CD4-positive, alpha-beta T cell treated with Interferon gamma for 1 hour (primary cell): Measurements from ENCODE around the gene LRGUK.

ENCODE experiments used
- DNase-seq: peaks from one replicate; pipeline ENCODE4 v3.0.0-alpha.2; 2020

Gene LRGUK

GRCh38 chr7:134311807-134312206, 184.7 kb downstream of the LRGUK start:
- DNase-seq: no peak

GRCh38 chr7:134312717-134313116, 185.6 kb downstream of the LRGUK start:
- no peak for DNase-seq

- DNase-seq: no peak
These were observed 186.4 kb downstream of the LRGUK start for GRCh38 chr7:134313543-134313942.
